Measurements from ENCODE around the gene TNRC18.
A peak's percentile ranks its signal among the peaks of the same experiment; 100 is the strongest.

TNRC18 gene

GRCh38 chr7:5455581-5456219 lies 32.1 kb upstream of the TNRC18 start:
- no peak overlapping the region for H3K4me3 ChIP-seq (ENCODE audit: control insufficient read depth, low read depth, low read length)
- TF ChIP-seq CTCF (conservative IDR thresholded peaks at IDR 0.05; ENCODE audit: control insufficient read depth, insufficient read depth, low read depth, low read length), result no peak
- no peak for DNase-seq (ENCODE audit: low read depth)

GRCh38 chr7:5455175-5455574 lies 31.5 kb upstream of the TNRC18 start:
- no peak for TF ChIP-seq CTCF (conservative IDR thresholded peaks at IDR 0.05; ENCODE audit: control insufficient read depth, insufficient read depth, low read depth, low read length)
- no peak for DNase-seq (ENCODE audit: low read depth)
- no peak overlapping the region for H3K4me3 ChIP-seq (ENCODE audit: control insufficient read depth, low read depth, low read length)

GRCh38 chr7:5454485-5454884 lies 30.9 kb upstream of the TNRC18 start:
- no peak for DNase-seq (ENCODE audit: low read depth)
- no peak overlapping the region for H3K4me3 ChIP-seq (ENCODE audit: control insufficient read depth, low read depth, low read length)
- no peak for TF ChIP-seq CTCF (conservative IDR thresholded peaks at IDR 0.05; ENCODE audit: control insufficient read depth, insufficient read depth, low read depth, low read length)

- no peak for TF ChIP-seq CTCF (conservative IDR thresholded peaks at IDR 0.05; ENCODE audit: control insufficient read depth, insufficient read depth, low read depth, low read length)
- no peak for DNase-seq (ENCODE audit: low read depth)
These were observed 30.0 kb upstream of the TNRC18 start for GRCh38 chr7:5453566-5454075.

GRCh38 chr7:5452937-5453540 lies 29.4 kb upstream of the TNRC18 start:
- peak; percentile 87 for DNase-seq (ENCODE audit: low read depth)
- no peak overlapping the region for H3K4me3 ChIP-seq (ENCODE audit: control insufficient read depth, low read depth, low read length)
- TF ChIP-seq CTCF (conservative IDR thresholded peaks at IDR 0.05; ENCODE audit: control insufficient read depth, insufficient read depth, low read depth, low read length), result no peak

More at GRCh38 chr7:5453566-5454075, 30.0 kb upstream of the TNRC18 start:
- H3K4me3 ChIP-seq (ENCODE audit: control insufficient read depth, low read depth, low read length), result no peak overlapping the region

- no peak overlapping the region for H3K4me3 ChIP-seq (ENCODE audit: control insufficient read depth, low read depth, low read length)
- no peak for TF ChIP-seq CTCF (conservative IDR thresholded peaks at IDR 0.05; ENCODE audit: control insufficient read depth, insufficient read depth, low read depth, low read length)
- DNase-seq (ENCODE audit: low read depth), result no peak
These were observed 28.9 kb upstream of the TNRC18 start for GRCh38 chr7:5452470-5452899.

All from fibroblast of mammary gland (primary cell).